ENCODE data around the gene ECHDC1.
"Not testable (repeated sequence)": the region's sequence is repeated elsewhere in the genome, so short reads cannot be mapped to it uniquely, and the experiment has no call there.

ECHDC1 gene

DNA sequence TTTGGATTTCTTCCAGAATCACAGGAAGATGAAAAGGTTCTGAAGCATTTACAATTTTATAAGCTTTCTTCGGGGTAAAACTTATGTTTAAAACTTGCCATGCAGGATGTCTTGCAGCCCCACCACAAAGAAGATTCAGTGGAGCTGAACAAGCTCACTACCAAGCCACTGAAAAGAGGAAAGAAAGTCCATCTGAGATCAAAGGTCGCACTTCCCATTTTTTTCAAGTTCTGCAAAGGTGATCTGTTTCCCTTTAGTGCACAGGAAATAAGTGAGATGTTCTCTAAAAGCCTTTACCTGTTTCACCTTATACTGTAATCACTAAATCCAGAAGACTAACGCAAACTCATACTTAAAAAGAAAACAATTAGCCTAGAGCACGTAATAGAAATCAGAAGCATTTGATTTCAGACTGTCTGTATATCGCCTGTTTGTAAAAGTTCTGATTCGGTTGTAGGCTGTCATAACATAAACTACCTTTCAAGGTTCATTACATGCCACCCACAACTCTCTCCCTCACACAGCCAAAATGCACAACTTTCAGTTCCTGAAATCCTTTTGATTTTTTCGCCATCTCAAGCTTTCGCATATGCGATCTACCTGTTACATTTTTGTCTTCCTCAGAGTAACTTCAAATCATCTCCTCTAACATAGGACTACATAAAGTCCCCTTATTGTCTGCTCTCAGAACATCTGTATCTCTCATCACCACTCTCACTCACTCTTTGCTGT, 1.8 kb downstream of the ECHDC1 start:
- DNase-seq = no peak

DNA sequence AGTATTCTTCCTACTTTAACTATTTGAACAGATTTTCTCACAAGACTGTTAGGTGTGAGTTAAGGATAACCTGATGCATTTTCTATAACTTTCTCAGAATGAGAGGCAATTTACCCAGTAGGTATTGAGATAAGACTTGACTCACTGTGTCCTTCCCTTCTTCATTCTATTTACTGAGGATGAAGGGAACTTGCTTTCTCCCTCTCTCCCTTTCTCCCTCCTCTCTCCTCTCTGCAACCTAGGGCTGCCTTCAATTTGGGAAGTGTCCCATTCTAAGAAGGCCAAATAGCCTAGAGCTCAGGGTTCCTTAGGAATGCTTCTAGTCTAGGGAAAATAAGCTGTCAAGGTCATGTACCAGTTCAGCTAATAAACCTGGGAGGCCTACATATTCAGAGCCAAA, 3.2 kb downstream of the ECHDC1 start:
- no peak for DNase-seq

DNA sequence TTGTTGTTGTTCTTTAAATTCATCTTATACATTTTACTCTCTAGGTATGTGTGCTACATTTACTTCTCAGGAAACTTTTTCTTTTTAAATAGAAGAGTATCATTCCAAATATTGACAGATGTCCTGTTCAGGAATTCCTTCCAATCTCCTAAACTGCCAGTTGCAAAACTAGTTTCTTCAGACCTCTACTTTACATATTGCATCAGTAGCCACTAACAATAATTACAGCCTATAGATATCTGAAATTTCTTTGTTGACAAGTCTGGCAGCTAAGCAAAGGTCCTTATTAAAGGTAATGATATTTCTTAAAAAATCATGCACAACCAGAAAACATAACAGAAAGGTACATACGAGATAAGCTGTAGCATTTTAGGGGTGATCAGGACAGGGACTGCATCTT, 4.5 kb downstream of the ECHDC1 start:
- DNase-seq = no peak

- no peak for DNase-seq
These were observed 10.9 kb downstream of the ECHDC1 start for GRCh38 chr6:127332383-127332961.

- DNase-seq = not testable (repeated sequence)
These were observed 12.2 kb downstream of the ECHDC1 start for GRCh38 chr6:127331256-127331655.

GRCh38 chr6:127328043-127328609, 15.3 kb downstream of the ECHDC1 start:
- DNase-seq = no peak

DNA sequence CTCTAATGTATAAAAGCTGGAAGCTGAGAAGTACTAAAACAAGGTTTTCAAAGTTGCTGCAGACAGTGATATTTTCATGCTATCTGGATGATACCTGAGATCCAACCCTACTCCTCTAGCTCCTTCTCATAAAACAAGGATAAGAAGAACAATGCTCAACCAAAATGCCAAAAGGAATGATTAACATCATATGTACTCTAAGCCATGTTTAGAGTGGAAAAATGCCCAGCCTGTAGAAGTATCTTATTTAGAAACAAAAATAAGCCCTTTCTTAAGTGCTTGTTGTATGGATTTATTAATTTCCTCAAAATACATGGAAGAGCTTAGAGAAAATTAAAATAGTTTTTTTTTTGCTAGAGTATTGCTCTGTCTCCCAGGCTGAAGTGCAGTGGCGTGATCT, 23.7 kb downstream of the ECHDC1 start:
- DNase-seq = no peak

DNA sequence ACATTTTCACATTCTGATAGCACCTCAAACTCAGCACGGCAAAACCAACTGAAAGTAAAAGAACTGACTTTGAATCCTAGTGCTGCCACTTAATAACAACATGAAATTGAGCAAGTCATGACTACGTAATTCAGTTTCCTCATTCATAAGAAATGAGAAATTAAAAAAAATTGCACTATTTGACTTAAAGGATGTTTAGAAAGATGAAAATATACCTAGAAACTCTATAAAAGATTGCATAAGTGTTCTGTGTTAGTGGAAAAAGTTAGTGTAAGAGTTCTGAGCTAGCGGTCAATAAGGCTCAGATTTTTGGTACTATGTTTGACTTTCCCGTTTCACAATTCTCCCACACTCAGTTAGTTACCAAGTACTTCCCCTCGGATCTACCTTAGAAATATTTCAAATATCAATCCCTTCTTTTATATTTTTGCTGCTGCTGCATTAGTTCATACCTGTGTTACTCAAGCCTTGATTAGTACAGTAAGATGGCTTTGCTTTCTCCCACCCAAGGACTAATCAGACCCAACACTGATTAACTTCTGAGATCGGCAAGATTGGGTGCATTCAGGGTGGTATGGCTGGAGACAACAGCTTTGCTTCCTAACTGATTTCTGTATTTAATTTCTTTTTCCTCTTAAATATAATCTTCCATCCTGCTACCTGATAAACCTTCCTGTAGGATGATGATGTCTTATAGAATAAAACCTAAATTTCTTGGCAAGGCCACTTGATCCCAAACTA, 25.9 kb downstream of the ECHDC1 start:
- no peak for DNase-seq

- DNase-seq = no peak
These were observed 37.7 kb downstream of the ECHDC1 start for GRCh38 chr6:127305741-127306140.

DNA sequence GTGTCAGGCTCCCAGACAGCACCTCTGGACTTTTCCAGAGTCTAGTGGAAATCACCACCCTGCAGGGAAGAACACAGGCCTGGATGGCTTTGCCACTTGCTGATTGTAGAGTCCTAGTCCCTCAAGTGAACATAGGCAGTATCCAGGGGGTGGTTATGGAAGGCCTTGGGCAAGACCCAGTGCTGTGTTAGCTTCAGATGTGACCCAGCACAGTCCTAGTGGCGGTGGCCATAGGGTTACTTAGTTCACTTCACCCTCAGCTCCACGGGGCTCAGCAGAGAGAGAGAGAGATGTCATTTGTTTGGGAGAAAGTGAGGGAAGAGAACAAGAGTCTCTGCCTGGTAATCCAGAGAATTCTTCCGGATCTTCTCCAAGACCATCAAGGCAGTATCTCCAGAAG, 39.5 kb downstream of the ECHDC1 start:
- no peak for DNase-seq

DNA sequence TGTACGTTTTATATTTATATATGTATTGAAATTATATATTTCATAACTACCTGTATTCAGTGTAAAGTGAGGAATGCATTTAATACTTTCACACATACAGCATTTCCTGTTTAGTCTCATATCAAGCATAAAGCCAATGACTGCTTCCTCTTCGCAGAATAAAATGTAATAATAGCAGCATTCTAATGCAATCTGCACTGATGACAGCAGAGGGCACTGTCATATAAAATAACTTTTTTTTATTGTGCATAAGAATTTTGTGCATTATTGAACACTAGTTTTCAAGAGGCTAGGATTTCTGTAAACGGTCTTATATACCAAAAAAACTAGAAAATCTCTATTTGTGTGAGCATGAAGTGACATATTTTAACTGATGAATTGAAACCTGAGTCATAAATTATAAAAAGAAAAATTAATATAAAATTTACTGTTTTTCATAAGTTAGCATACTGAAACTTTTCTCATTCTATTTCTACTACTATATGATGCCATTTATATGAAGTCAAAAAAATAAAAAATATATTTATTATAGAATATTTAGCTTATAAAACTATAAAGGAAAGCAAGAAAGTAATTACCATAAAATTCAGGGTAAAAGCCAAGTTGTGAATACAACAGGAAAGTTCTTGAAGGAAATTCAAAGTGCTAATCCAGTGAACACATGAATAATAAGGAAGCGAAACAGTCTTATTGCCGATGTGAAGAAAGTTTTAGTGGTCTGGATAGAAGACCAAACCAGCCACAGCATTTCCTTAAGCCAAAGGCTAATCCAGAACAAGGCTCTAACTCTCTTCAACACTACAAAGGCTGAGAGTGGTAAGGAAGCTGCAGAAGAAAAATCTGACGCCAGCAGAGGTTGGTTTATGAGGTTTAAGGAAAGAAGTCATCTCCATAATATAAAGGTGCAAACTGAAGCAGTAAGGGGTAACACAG, 40.4 kb downstream of the ECHDC1 start:
- DNase-seq = peak; percentile 42

DNA sequence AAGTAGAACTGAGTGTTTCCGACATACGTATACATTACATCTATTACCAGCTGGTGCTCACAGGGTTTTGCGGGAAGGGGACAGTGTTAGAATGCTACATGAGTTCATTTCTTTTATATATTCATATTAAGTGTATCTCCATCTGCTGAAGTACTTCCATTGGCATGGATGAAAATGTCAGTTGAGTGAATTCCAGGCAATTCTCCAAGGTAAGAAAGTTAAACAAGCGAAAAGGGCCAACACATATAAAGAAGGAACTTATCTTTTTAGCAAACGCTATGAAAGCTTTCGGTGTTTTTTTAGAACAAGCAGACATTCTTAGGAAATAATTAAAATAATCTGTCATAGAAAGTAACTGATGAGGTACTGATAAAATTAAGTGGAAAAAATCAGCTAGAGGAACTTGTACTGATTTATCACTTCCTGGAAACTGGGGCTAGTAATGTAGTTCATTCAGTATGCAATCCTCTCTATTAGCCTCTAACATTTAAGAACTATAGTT, 42.2 kb downstream of the ECHDC1 start:
- no peak for DNase-seq

DNA sequence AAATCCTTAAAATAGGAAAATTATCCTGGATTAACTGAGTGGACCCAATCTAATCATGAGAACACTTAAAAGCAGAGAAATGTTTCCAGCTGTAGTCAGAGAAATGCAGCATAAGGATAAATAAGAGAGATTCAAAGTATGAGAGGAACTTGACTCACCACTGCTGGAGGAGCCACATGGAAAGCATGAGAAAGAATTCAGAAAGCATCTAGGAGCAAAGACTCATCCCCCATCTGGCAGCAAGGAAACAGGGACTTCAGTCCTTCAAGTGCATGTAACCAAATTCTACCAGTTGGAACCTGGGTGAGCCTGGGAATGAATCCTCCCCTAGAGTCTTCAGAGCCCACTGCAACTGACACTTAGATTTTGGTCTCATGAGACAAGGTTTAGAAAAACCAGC, 43.0 kb downstream of the ECHDC1 start:
- DNase-seq = no peak

DNA sequence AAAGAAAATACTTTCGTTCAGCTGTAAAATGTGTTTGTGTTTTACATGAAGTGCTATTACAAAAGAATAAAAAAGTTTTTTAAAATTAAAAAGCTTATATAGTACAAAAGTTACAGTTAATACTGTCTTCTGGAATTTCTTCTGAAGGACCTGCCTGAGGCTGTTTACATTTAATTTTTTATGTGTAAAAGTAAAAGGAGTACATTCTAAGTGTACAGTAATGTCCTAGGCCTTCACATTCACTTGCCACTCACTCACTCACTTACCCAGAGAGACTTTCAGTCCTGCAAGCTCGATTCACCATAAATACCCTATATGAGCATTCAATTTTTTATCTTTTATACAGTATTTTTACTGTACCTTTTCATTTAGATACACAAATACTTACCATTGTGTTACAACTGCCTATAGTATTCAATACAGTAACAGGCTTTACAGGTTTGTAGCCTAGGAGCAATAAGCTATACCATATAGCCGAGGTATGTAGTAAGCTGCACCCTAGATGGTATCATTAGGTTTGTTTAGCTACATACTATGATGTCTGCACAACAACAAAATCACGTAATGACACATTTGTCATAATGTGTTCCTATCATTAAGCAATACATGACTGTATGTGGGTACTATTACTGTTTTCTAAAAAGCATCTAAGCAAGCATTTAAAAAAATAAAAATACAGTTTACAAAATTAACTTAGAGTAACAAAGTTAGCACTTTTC, 43.7 kb downstream of the ECHDC1 start:
- no peak for DNase-seq

- no peak for DNase-seq
These were observed 44.9 kb downstream of the ECHDC1 start for GRCh38 chr6:127298475-127298874.

GRCh38 chr6:127297502-127298070, 45.8 kb downstream of the ECHDC1 start:
- DNase-seq = no peak

- no peak for DNase-seq
These were observed 51.9 kb downstream of the ECHDC1 start for GRCh38 chr6:127291495-127291894.

DNA sequence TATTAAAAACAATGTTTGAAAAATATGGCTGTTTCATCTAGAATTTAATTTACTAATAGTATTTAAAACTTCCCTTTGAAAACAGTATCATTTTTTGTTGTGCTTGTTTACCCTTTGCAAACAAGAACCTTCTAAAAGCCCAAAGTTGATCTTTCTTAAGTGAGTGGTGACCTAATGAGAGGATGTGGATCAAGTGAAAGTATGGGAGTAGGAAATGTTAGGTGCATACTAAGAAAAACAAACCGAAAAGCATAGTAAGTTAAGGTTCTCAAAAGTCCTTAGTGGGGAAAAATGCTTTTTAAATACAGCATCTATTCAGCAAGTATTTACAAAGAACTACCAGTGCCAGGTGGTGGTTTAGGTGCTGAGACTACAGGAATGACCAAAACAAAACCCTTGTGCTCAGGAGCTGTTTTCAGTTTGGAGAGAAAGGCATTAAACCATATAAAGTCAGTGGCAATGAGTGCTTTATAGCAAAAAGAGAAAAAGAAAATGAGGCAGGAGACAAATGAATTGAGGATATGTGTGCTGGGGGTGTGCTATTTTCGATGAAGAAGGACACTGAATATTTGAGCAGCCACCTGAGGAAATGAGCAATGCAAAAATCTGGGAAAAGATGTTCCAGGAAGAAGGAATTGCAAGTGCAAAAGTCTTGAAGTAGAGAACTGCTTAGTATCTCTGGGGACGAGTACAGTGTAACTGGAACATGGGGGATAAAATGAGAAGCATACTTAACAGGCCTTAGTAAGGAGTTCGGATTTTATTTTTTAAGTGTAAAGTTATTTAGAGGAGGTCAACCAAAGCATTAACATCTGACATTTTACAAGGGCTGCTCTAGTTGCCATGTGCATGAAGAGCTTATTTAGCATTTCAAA, 52.8 kb downstream of the ECHDC1 start:
- DNase-seq = no peak

DNA sequence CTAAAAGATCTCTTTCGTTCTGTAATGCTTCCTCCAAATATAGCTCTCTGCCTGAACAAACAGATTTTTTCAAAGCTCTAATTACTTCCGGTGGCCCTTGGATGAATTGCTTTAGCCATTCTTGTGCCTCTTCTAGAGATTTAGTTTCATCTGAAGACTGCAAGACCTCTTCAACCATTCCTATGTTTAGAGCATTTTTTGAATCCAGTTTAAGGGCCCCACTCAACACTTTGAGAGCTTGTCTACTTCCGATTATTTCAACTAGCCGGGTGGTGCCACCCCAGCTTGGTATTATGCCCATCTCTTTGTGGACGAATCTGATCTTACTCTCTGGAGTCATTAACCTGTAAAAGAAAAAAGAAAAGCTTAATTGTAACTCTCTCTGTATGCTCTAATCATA, 53.5 kb downstream of the ECHDC1 start:
- no peak for DNase-seq

- no peak for DNase-seq
These were observed 54.7 kb downstream of the ECHDC1 start for GRCh38 chr6:127288705-127289104.

All from central memory CD4-positive, alpha-beta T cell (primary cell).